SK-N-SH treated with all-trans-retinoic acid at 6 μM for 48 hours (cell line): ENCODE data around the gene SARDH.

Source experiments
- ATAC-seq: fragments of 200-7000 bp; cut with Tn5 transposase; 3 replicates; pipeline ENCODE4 v1.9.1; 2020; ENCODE audit warnings: mild to moderate bottlenecking, moderate library complexity
- ARNTL ChIP-seq: fragments of 450-650 bp; formaldehyde crosslinking; IDR thresholded peaks from 2 replicates; pipeline ENCODE4 v1.5.0; 2020; ENCODE audit warnings: low read depth, mild to moderate bottlenecking, moderate library complexity, borderline replicate concordance
- BACH2 ChIP-seq: fragments of 250-450 bp; sonication (Bioruptor Pico); IDR thresholded peaks from 2 replicates; pipeline ENCODE4 v1.9.0; 2021; ENCODE audit warnings: mild to moderate bottlenecking, borderline replicate concordance
- CREB5 ChIP-seq: fragments of 250-450 bp; sonication (Bioruptor Pico); IDR thresholded peaks from 2 replicates; pipeline ENCODE4 v1.5.1; 2020; ENCODE audit warnings: low read depth, mild to moderate bottlenecking, moderate library complexity
- CSDC2 ChIP-seq: fragments of 250-450 bp; sonication (Bioruptor Pico); IDR thresholded peaks from 2 replicates; pipeline ENCODE4 v1.5.0; 2020; ENCODE audit warnings: mild to moderate bottlenecking, moderate library complexity
- CSRNP3 ChIP-seq: fragments of 250-450 bp; sonication (Bioruptor Pico); IDR thresholded peaks from 2 replicates; pipeline ENCODE4 v1.5.1; 2021; ENCODE audit warnings: mild to moderate bottlenecking, moderate library complexity
- ESRRG ChIP-seq: fragments of 250-450 bp; sonication (Bioruptor Pico); IDR thresholded peaks from 2 replicates; pipeline ENCODE4 v1.6.1; 2021; ENCODE audit warnings: mild to moderate bottlenecking
- ISL1 ChIP-seq: fragments of 250-450 bp; sonication (Bioruptor Pico); IDR thresholded peaks from 2 replicates; pipeline ENCODE4 v2.1.2; 2022; ENCODE audit warnings: mild to moderate bottlenecking, moderate library complexity
- OSR1 ChIP-seq: fragments of 250-450 bp; sonication (Bioruptor Pico); IDR thresholded peaks from 2 replicates; pipeline ENCODE4 v1.8.0; 2022; ENCODE audit warnings: moderate library complexity, mild to moderate bottlenecking, inconsistent platforms
- PATZ1 ChIP-seq: fragments of 250-450 bp; sonication (Bioruptor Pico); IDR thresholded peaks from 2 replicates; pipeline ENCODE4 v1.8.0; 2020; ENCODE audit warnings: mild to moderate bottlenecking, moderate library complexity, borderline replicate concordance
- POU6F1 ChIP-seq: fragments of 250-450 bp; sonication (Bioruptor Pico); IDR thresholded peaks from 2 replicates; pipeline ENCODE4 v1.8.0; 2021; ENCODE audit warnings: low read depth, mild to moderate bottlenecking, moderate library complexity, borderline replicate concordance
- PPARA ChIP-seq: fragments of 250-450 bp; sonication (Bioruptor Pico); IDR thresholded peaks from 2 replicates; pipeline ENCODE4 v1.5.0; 2020; ENCODE audit warnings: mild to moderate bottlenecking, borderline replicate concordance
- RARB ChIP-seq: fragments of 250-450 bp; sonication (Bioruptor Pico); IDR thresholded peaks from 2 replicates; pipeline ENCODE4 v1.8.0; 2021; ENCODE audit warnings: mild to moderate bottlenecking, moderate library complexity
- SNAI2 ChIP-seq: fragments of 250-450 bp; sonication (Bioruptor Pico); IDR thresholded peaks from 2 replicates; pipeline ENCODE4 v1.5.0; 2020; ENCODE audit warnings: mild to moderate bottlenecking, moderate library complexity
- TOX ChIP-seq: fragments of 250-450 bp; sonication (Bioruptor Pico); IDR thresholded peaks from 2 replicates; pipeline ENCODE4 v1.8.0; 2021; ENCODE audit warnings: mild to moderate bottlenecking, moderate library complexity, borderline replicate concordance
- TSHZ2 ChIP-seq: fragments of 250-450 bp; sonication (Bioruptor Pico); IDR thresholded peaks from 2 replicates; pipeline ENCODE4 v1.5.0; 2020; ENCODE audit warnings: mild to moderate bottlenecking, moderate library complexity
- ZC3H10 ChIP-seq: fragments of 250-450 bp; sonication (Bioruptor Pico); IDR thresholded peaks from 2 replicates; pipeline ENCODE4 v1.5.1; 2021; ENCODE audit warnings: mild to moderate bottlenecking, moderate library complexity
- ZFP3 ChIP-seq: fragments of 250-450 bp; sonication (Bioruptor Pico); IDR thresholded peaks from 2 replicates; pipeline ENCODE4 v1.5.0; 2020; ENCODE audit warnings: mild to moderate bottlenecking, moderate library complexity
- ZFP30 ChIP-seq: fragments of 450-650 bp; formaldehyde crosslinking; IDR thresholded peaks from 2 replicates; pipeline ENCODE4 v1.5.0; 2022; ENCODE audit warnings: mild to moderate bottlenecking, moderate library complexity
- ZNF565 ChIP-seq: fragments of 450-650 bp; formaldehyde crosslinking; conservative IDR thresholded peaks from 2 replicates; pipeline ENCODE4 v1.5.0; 2020; ENCODE audit warnings: low read depth, mild to moderate bottlenecking, moderate library complexity
- ZNF70 ChIP-seq: fragments of 450-650 bp; formaldehyde crosslinking; IDR thresholded peaks from 2 replicates; pipeline ENCODE4 v1.5.0; 2020; ENCODE audit warnings: mild to moderate bottlenecking, moderate library complexity
- ZNF8 ChIP-seq: fragments of 450-650 bp; formaldehyde crosslinking; IDR thresholded peaks from 2 replicates; pipeline ENCODE4 v1.5.0; 2020; ENCODE audit warnings: mild to moderate bottlenecking, moderate library complexity

SARDH gene

GRCh38 chr9:133759146-133759900, 21.2 kb upstream of the SARDH start:
- no peak for ATAC-seq
- TF ChIP-seq TOX (CRISPR knock-in tag) = no peak
- no peak for TF ChIP-seq ZNF565 (CRISPR knock-in tag)
- TF ChIP-seq SNAI2 (CRISPR knock-in tag) = no peak
- no peak for TF ChIP-seq ZNF70 (CRISPR knock-in tag)
- no peak for TF ChIP-seq CSRNP3 (CRISPR knock-in tag)
- TF ChIP-seq CREB5 (CRISPR knock-in tag) = no peak
- TF ChIP-seq ARNTL (CRISPR knock-in tag) = no peak
- no peak for TF ChIP-seq PPARA
- TF ChIP-seq OSR1 (CRISPR knock-in tag) = no peak
- TF ChIP-seq POU6F1 = no peak
- TF ChIP-seq PATZ1 = no peak
- no peak for TF ChIP-seq RARB (CRISPR knock-in tag)
- no peak for TF ChIP-seq ESRRG (CRISPR knock-in tag)
- no peak for TF ChIP-seq ZFP30 (CRISPR knock-in tag)
- no peak for TF ChIP-seq TSHZ2

- TF ChIP-seq ISL1 (CRISPR knock-in tag) = no peak
- no peak for TF ChIP-seq CSDC2 (CRISPR knock-in tag)
- TF ChIP-seq TOX (CRISPR knock-in tag) = no peak
- no peak for TF ChIP-seq ZNF8 (CRISPR knock-in tag)
- TF ChIP-seq PPARA = no peak
- TF ChIP-seq ZC3H10 = no peak
- no peak for TF ChIP-seq ZNF70 (CRISPR knock-in tag)
- no peak for TF ChIP-seq ESRRG (CRISPR knock-in tag)
- no peak for TF ChIP-seq RARB (CRISPR knock-in tag)
- no peak for TF ChIP-seq PATZ1
- no peak for TF ChIP-seq ARNTL (CRISPR knock-in tag)
- TF ChIP-seq CREB5 (CRISPR knock-in tag) = no peak
- TF ChIP-seq BACH2 = no peak
- TF ChIP-seq ZFP30 (CRISPR knock-in tag) = no peak
- TF ChIP-seq ZFP3 (CRISPR knock-in tag) = no peak
- TF ChIP-seq CSRNP3 (CRISPR knock-in tag) = no peak
- no peak for ATAC-seq
These were observed 20.1 kb upstream of the SARDH start for GRCh38 chr9:133758228-133758627.
